PC-3 (cell line): Measurements from ENCODE around the gene FLYWCH1. TPM values are rescaled to one million over a fixed set of nuclear protein-coding genes. Genes with fewer than 3 reads are reported as not detected.

ENCODE experiments used
- ATAC-seq: fragments of 200-7000 bp; cut with Tn5 transposase; 2 replicates; pipeline ENCODE4 v1.9.1; 2020; ENCODE audit warnings: mild to moderate bottlenecking, moderate library complexity
- BruUV-seq: library from RNA; stranded (reverse); fragments of 400-500 nt; replicated peaks from 2 replicates; lab custom pipeline; 2021; lab: Mats Ljungman, UMichigan
- CTCF ChIA-PET: fragments of 300-600 bp; sonication (Branson Sonifier 250); formaldehyde crosslinking; loops from one replicate; lab custom pipeline; 2022; ENCODE audit warnings: antibody characterized with exemption; lab: Charles Lee
- POLR2A ChIA-PET: fragments of 300-600 bp; sonication (Branson Sonifier 250); formaldehyde crosslinking; loops from one replicate; lab custom pipeline; 2022; ENCODE audit warnings: antibody characterized with exemption; ENCODE audit not compliant: unreplicated experiment; lab: Charles Lee
- DNase-seq: peaks from one replicate; pipeline ENCODE4 v3.0.0-alpha.2; 2015
- H2AFZ ChIP-seq: fragments of 300-600 bp; sonication (generic); 2 replicates; pipeline ENCODE4 v1.6.0; 2016; ENCODE audit warnings: antibody characterized with exemption, low read length
- H3F3A ChIP-seq: fragments of 300-600 bp; sonication (generic); one replicate; pipeline ENCODE4 v1.6.0; 2017; ENCODE audit warnings: antibody characterized with exemption, low read length, control low read depth, mild to moderate bottlenecking; ENCODE audit not compliant: unreplicated experiment
- H3K27ac ChIP-seq: fragments of 300-600 bp; sonication (generic); 2 replicates; pipeline ENCODE4 v1.5.1; 2016; ENCODE audit warnings: mild to moderate bottlenecking, low read length
- H3K27me3 ChIP-seq: fragments of 300-600 bp; sonication (generic); 2 replicates; pipeline ENCODE4 v1.6.1; 2016; ENCODE audit warnings: low read length, mixed read lengths
- H3K36me3 ChIP-seq: fragments of 300-600 bp; sonication (generic); 2 replicates; pipeline ENCODE4 v1.6.1; 2016; ENCODE audit warnings: low read depth, mixed run types, low read length, mixed read lengths
- H3K4me1 ChIP-seq: fragments of 300-600 bp; sonication (generic); 2 replicates; pipeline ENCODE4 v1.5.1; 2016; ENCODE audit warnings: low read length; ENCODE audit not compliant: insufficient read depth
- H3K4me2 ChIP-seq: fragments of 300-600 bp; sonication (generic); 2 replicates; pipeline ENCODE4 v1.6.0; 2016; ENCODE audit warnings: low read length
- H3K4me3 ChIP-seq: fragments of 300-600 bp; sonication (generic); 2 replicates; pipeline ENCODE4 v1.5.1; 2016; ENCODE audit warnings: mild to moderate bottlenecking, low read length, mixed read lengths
- H3K79me2 ChIP-seq: fragments of 300-600 bp; sonication (generic); 2 replicates; pipeline ENCODE4 v1.6.1; 2017; ENCODE audit warnings: low read length, mixed read lengths
- H3K9ac ChIP-seq: fragments of 300-600 bp; sonication (generic); 2 replicates; pipeline ENCODE4 v1.6.0; 2016; ENCODE audit warnings: mild to moderate bottlenecking, low read length
- H3K9me2 ChIP-seq: fragments of 300-600 bp; sonication (generic); replicated peaks from 2 replicates; pipeline ENCODE4 v1.6.1; 2016; ENCODE audit warnings: mixed run types, low read length, mixed read lengths
- H3K9me3 ChIP-seq: fragments of 300-600 bp; sonication (generic); 2 replicates; pipeline ENCODE4 v1.6.1; 2016; ENCODE audit warnings: low read length, mixed read lengths
- H4K20me1 ChIP-seq: fragments of 300-600 bp; sonication (generic); 2 replicates; pipeline ENCODE4 v1.6.1; 2016; ENCODE audit warnings: low read length, mixed read lengths
- CTCF ChIP-seq: fragments of 300-600 bp; sonication (generic); conservative IDR thresholded peaks from 2 replicates; pipeline ENCODE4 v1.5.1; 2017; ENCODE audit warnings: antibody characterized with exemption, low read depth, mild to moderate bottlenecking, low read length
- EZH2 ChIP-seq: fragments of 300-600 bp; sonication (generic); IDR thresholded peaks from one replicate; pipeline ENCODE4 v1.6.1; 2017; ENCODE audit warnings: antibody characterized with exemption, mild to moderate bottlenecking, low read length; ENCODE audit not compliant: unreplicated experiment
- EZH2phosphoT487 ChIP-seq: fragments of 300-600 bp; sonication (generic); IDR thresholded peaks from 2 replicates; pipeline ENCODE4 v1.6.1; 2018; ENCODE audit warnings: mild to moderate bottlenecking, antibody characterized with exemption, low read length, borderline replicate concordance
- intact Hi-C: fragments of 100-400 bp; cut with micrococcal nuclease; formaldehyde crosslinking; loops from 2 replicates; pipeline ENCODE4 v1.9.0; 2023
- total RNA-seq: library from RNA; depleted of rRNA; stranded (reverse); fragments of >200 nt; gene quantifications from 2 replicates; pipeline ENCODE4 v1.2.3, GENCODE V29; 2014

FLYWCH1 gene
- total RNA-seq, 1 experiment from 2014 or later: 41.4 TPM

- POLR2A ChIA-PET: no interaction called here
- BruUV-seq: no TSS peak
- TF ChIP-seq EZH2phosphoT487 (no peak), EZH2 (no peak), CTCF (no peak)
- no peak overlapping the region for H3K4me3 ChIP-seq
- H3K9me3 ChIP-seq: no peaks in the 10 kb centered on the region
- CTCF ChIA-PET: no interaction called here
- H3K4me1 ChIP-seq: no peaks in the 10 kb centered on the region
- H3K9me2 ChIP-seq: no peaks in the 10 kb centered on the region
- H3K9ac ChIP-seq: no peak overlapping the region
- intact Hi-C loops: no loop called here
- no peaks in the 10 kb centered on the region for H3K36me3 ChIP-seq
- H3K27me3 ChIP-seq: no peaks in the 10 kb centered on the region
- H2AFZ ChIP-seq: no peak overlapping the region
- H3K79me2 ChIP-seq: no peaks in the 10 kb centered on the region
- no peak overlapping the region for H3K4me2 ChIP-seq
- DNase-seq (no peak), ATAC-seq (no peak)
- no peaks in the 10 kb centered on the region for H3F3A ChIP-seq
- no peak overlapping the region for H3K27ac ChIP-seq
- no peaks in the 10 kb centered on the region for H4K20me1 ChIP-seq
Measured at GRCh38 chr16:2933136-2933535, 21.4 kb downstream of the FLYWCH1 start.

- Histone ChIP-seq H4K20me1 (no peaks in the 10 kb centered on the region), H3K27me3 (no peaks in the 10 kb centered on the region), H3K4me3 (no peak overlapping the region), H3K36me3 (no peaks in the 10 kb centered on the region), H2AFZ (no peak overlapping the region), H3K9ac (no peak overlapping the region), H3K4me2 (no peak overlapping the region), H3K79me2 (no peaks in the 10 kb centered on the region), H3F3A (no peaks in the 10 kb centered on the region), H3K9me3 (no peaks in the 10 kb centered on the region), H3K9me2 (no peaks in the 10 kb centered on the region), H3K27ac (no peak overlapping the region), H3K4me1 (no peaks in the 10 kb centered on the region)
- no peak for TF ChIP-seq EZH2
- TF ChIP-seq EZH2phosphoT487: no peak
- TF ChIP-seq CTCF: no peak
- DNase-seq (no peak), ATAC-seq (no peak)
- BruUV-seq: no TSS peak
- POLR2A ChIA-PET: no interaction called here
- CTCF ChIA-PET: no interaction called here
- intact Hi-C loops: no loop called here
Measured at GRCh38 chr16:2933701-2934100, 22.0 kb downstream of the FLYWCH1 start.

- ChIA-PET CTCF (no interaction called here), POLR2A (no interaction called here)
- H4K20me1 ChIP-seq: no peaks in the 10 kb centered on the region
- no peak overlapping the region for H3K4me3 ChIP-seq
- TF ChIP-seq EZH2phosphoT487 (no peak), EZH2 (no peak), CTCF (no peak)
- intact Hi-C loops: no loop called here
- TSS peak; percentile 21 for BruUV-seq
- H3K9me2 ChIP-seq: no peaks in the 10 kb centered on the region
- no peak overlapping the region for H2AFZ ChIP-seq
- H3K9ac ChIP-seq: no peak overlapping the region
- no peaks in the 10 kb centered on the region for H3F3A ChIP-seq
- H3K79me2 ChIP-seq: no peaks in the 10 kb centered on the region
- ATAC-seq (no peak), DNase-seq (no peak)
- no peak overlapping the region for H3K4me2 ChIP-seq
- H3K36me3 ChIP-seq: no peaks in the 10 kb centered on the region
- H3K27me3 ChIP-seq: no peaks in the 10 kb centered on the region
- no peaks in the 10 kb centered on the region for H3K9me3 ChIP-seq
- H3K27ac ChIP-seq: no peak overlapping the region
- H3K4me1 ChIP-seq: no peaks in the 10 kb centered on the region
Measured at GRCh38 chr16:2934450-2934849, 22.7 kb downstream of the FLYWCH1 start.
